ENCODE data around the gene ATP5ME. TPM values are rescaled to one million over a fixed set of nuclear protein-coding genes. Genes with fewer than 3 reads are reported as not detected.

ATP5ME gene
- total RNA-seq, 4 donors from 2014 or later = 74.5 to 126 (median 103) TPM

GRCh38 chr4:679104-679481, 5.0 kb upstream of the ATP5ME start:
- TF ChIP-seq CTCF (IDR thresholded peaks at IDR 0.05) = no peak
- TF ChIP-seq POLR2A (IDR thresholded peaks at IDR 0.05) = no peak
- intact Hi-C loops (cut with DNase I) = no loop called here
- Histone ChIP-seq H3K36me3 (no peaks in the 10 kb centered on the region), H3K4me3 (no peak overlapping the region), H3K27ac (no peak overlapping the region), H3K27me3 (no peaks in the 10 kb centered on the region), H3K4me1 (peaks cover 36 to 82% (median 41%) of the 10 kb centered on the region in 3 donors), H3K9me3 (no peaks in the 10 kb centered on the region)
- DNase-seq = no peak
- WGBS, 2 donors = 85% methylated on average over 4 of the region's 13 CpGs; no CpG with 5 or more reads in 1 of the 2 donors

GRCh38 chr4:678331-679103, 4.4 kb upstream of the ATP5ME start:
- intact Hi-C loops (cut with DNase I) = no loop called here
- Histone ChIP-seq H3K36me3 (no peaks in the 10 kb centered on the region), H3K9me3 (no peaks in the 10 kb centered on the region), H3K27ac (peak overlapping the region in 3 of 4 donors; percentile 35 to 66 (median 63)), H3K4me3 (no peak overlapping the region), H3K4me1 (peaks cover 34 to 79% (median 40%) of the 10 kb centered on the region in 3 donors), H3K27me3 (no peaks in the 10 kb centered on the region)
- TF ChIP-seq POLR2A (IDR thresholded peaks at IDR 0.05) (no peak), CTCF (IDR thresholded peaks at IDR 0.05) (no peak)
- DNase-seq = no peak
- WGBS, 2 donors = 47 to 90% methylated on average over 2 to 4 of the region's 14 CpGs

GRCh38 chr4:677431-678293, 3.6 kb upstream of the ATP5ME start:
- TF ChIP-seq CTCF (IDR thresholded peaks at IDR 0.05) (no peak), POLR2A (IDR thresholded peaks at IDR 0.05) (no peak)
- H3K4me1 ChIP-seq = peaks cover 40 to 79% (median 44%) of the 10 kb centered on the region in 3 donors
- H3K9me3 ChIP-seq = no peaks in the 10 kb centered on the region
- H3K36me3 ChIP-seq = peaks cover 0 to 4% (median 3%) of the 10 kb centered on the region in 3 donors
- no peak for DNase-seq
- WGBS, 2 donors = 37 to 57% methylated on average over 13 to 17 of the region's 26 CpGs
- no peak overlapping the region for H3K4me3 ChIP-seq
- intact Hi-C loops (cut with DNase I) = no loop called here
- H3K27me3 ChIP-seq = no peaks in the 10 kb centered on the region
- peak overlapping the region in 3 of 4 donors; percentile 56 to 66 (median 63) for H3K27ac ChIP-seq

DNA sequence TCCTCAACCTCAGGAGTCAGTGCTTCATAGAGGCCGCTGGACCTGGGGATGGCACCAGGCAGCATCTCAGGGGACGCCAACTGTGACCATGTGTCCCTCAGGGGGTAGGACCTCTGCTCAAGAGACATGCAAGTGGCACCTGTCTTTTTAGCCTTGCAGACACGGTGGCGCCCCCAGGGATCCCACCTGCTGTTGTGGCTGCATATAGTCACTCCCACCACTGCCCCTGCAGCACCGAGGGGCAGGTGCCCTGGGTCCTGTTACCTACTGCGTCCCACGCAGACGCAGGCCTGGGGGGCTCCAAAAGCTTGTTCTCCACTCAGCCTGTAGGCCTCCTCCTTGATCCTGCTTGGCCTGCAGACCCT, 2.8 kb upstream of the ATP5ME start:
- Histone ChIP-seq H3K9me3 (no peaks in the 10 kb centered on the region), H3K36me3 (peaks cover 4 to 12% (median 11%) of the 10 kb centered on the region in 3 donors), H3K27ac (peak overlapping the region in 2 of 4 donors; percentile 56 to 66), H3K4me3 (no peak overlapping the region), H3K27me3 (no peaks in the 10 kb centered on the region), H3K4me1 (peaks cover 35 to 78% (median 38%) of the 10 kb centered on the region in 3 donors)
- WGBS, 2 donors = 80% methylated on average over 1 of the region's 8 CpGs; no CpG with 5 or more reads in 1 of the 2 donors
- TF ChIP-seq CTCF (IDR thresholded peaks at IDR 0.05) = no peak
- TF ChIP-seq POLR2A (IDR thresholded peaks at IDR 0.05) = no peak
- intact Hi-C loops (cut with DNase I) = no loop called here
- DNase-seq = no peak

All from esophagus squamous epithelium (tissue), 5 donors.